HG02981 (cell line): ENCODE results near the gene CHSY3.
A peak's percentile ranks its signal among the peaks of the same experiment; 100 is the strongest.

Experiments
- ATAC-seq: cut with Tn5 transposase; IDR thresholded peaks from one replicate; pipeline ENCODE4 v1.9.1; 2021; ENCODE audit warnings: mild to moderate bottlenecking, moderate library complexity; ENCODE audit not compliant: unreplicated experiment

CHSY3 gene

DNA sequence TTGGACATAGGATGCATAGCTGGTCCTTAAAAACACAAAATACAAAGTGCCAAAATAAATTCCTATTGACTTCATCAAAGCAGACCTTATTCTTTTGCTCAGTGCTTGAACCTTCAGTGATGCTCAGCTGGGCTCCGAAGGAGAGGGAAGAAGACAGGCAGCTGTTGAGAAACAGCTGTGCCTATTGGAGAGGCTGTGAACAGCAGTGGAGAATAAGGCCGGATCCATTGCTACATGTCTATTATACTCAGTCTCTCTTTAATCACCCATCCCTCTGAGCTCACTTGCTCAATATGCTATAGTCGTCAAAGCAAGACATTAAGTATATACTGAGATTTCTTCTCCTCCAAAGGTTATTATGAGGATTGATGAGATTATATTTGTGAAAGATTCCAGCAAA is 174.4 kb downstream of the CHSY3 start:
- ATAC-seq, result no peak

DNA sequence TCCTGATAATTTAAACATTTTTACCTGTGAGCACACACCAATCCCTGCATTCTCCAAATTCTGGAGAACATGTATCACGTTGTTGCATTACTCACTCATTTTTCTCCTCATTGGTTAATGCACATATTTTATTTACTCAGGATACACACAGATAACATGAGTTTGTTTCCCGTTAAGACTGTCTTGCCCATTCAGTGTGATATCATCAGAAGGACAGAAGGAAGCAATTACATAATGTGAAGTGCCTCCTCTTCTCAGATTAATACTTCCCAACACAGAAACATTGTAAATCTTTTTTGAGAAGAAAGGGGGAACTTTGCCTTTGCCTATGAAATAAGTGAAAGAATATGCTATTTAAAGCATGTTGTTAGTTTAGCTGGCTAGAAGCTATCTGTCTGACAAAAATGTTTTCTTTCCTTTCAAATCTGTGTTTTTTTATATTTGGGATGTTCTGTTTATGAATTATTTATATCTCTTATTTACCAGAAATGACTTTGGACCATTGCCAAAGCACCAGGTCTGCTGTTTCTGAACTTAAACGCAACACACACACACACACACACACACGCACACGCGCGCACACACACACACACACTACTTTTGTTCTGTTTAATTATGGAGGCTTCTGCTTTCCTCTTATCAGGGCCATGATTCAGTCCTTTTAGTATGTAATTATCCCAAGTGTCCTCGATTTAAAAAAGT is 186.5 kb downstream of the CHSY3 start:
- no peak for ATAC-seq

DNA sequence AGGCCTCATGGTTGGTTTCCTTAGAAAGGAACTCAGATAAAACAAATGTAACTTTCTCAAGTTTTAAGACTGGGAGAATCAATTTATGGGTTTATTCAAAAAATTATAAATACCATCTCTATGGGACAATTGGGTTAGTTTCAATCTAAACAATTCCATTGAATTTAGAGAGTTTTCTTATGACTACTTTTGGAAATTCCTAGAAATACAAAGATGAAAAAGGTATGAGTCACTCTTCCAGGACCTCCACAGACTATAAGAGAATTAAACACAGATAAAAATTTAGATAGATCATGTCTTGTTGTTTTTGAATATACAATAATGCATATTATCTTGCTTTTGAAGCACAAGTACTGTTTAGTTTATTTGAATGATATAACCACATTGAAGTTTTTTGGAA is 188.7 kb downstream of the CHSY3 start:
- no peak for ATAC-seq

DNA sequence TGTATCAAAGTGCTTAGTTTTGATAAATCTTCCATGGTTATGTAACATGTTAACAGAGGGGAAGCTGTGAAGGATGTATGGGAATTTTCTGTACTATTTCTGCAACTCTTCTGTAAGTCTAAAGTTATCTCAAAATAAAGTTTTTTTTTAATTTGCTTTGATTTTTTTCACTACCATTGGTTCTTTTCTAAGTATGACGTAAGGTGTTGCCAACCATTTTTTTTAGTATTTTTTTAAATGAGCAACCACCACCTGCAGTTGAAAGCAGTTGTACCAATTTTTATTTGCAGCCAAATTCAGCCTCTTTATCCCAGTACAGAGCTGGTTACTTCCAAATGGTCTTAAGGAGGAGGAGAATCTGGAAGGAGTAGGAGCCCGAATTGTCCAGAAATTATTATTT is 192.2 kb downstream of the CHSY3 start:
- no peak for ATAC-seq

DNA sequence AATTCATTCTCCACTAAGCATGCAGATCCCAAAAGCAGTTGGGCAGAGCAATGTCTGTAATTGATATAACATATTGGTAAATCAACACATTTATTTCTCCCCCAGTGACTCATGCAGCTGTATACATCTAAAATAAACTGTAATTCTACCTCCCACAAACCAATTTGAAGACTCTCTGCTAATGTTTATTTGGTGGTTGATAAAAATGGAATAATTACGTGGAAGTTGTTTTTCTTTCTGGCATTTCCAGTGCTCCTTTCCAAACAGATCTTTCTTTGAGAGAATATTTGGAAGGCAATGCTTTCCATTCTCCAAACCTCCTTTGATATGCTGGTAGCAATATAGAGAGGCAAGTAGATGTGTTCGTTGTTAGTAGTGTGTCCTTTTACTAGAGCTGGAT is 194.7 kb downstream of the CHSY3 start:
- no peak for ATAC-seq

DNA sequence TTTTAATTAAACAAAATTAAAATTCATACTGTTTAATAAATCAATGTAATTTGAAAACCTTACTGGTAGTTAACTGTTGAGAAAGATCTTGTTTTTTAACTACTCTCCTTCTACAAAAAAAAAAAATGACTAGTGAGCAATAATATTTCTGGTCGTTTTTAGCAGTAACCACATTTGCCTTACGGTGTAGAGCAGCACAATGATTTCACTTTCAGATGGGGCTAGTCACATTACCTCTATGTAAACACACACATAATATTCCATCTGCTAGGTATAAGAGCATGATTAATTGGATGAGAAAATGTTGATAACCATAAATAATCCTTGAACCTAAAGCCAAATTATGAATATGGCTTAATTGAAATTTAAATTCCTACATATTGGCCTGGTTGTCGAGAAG is 198.1 kb downstream of the CHSY3 start:
- no peak for ATAC-seq

DNA sequence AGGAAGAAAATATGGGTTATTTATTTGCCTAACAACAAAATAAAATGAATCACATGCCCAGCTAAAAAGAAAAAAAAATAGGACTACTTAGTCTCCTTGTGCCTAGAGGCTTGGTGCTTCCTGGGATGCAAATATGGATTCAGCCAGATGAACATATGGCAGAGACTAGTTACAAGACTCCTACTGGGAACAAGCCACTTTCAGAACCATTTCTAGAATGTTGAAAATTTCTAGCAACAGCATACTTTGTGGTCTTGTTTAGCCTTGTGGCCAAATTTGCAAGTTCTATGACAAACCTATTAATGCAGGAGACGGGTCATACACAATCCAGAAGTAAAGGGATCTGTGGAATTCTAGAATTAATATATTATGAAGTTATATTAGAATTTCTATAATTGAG is 198.7 kb downstream of the CHSY3 start:
- ATAC-seq, result no peak

DNA sequence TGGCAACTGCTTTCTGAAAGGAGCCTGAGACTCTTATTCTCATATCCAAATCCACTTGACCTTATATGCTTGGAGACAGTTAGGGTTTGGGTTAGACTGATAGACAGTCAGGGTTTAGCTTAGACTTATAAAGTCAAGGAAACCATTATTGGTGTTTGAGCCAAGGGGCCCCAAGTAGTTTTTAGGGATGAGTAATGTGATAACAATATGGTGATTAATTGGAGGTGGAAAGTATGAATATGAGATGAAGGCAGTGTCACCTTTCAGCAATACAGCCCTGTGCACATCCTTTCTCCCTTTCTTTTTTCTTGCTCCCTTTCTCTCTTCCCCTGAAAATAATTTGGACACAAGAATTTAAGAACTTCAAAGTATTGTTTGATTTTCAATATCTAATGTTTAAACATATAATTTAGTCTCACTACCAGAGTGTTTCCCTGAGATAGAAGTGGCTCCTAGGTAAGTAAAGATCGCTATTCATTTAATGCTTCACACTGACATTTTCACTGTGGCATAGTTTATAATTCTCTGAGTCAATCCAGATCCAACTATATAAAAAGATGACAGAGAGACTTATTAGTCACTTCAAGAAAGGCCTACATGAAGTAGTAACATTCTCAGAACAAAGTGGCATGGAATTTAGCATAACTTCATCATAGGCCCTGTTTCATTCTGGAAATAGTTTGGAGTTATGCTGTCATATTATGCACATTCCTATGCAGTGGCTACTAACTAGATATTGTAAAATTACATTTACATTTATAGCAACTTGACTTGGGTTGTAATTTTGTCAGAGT is 200.8 kb downstream of the CHSY3 start:
- ATAC-seq, result no peak

DNA sequence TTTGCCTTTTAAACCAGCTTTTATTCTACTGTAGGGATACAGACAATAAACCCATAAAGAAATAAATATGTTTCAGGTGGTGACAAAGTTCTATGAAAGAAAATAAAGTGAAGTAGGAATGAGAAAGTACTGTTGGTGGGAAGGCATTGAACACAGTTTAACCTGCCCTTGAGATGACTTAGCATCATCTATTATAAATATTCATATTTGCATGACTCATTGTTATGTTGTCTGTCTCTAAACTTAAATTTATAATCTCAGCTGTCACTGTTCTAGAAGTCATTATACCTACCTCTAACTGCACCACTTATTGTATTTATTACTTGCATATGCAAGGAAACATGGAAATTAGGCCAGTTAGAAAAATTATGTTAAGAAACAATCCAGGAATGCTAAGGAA is 202.2 kb downstream of the CHSY3 start:
- ATAC-seq, result no peak

DNA sequence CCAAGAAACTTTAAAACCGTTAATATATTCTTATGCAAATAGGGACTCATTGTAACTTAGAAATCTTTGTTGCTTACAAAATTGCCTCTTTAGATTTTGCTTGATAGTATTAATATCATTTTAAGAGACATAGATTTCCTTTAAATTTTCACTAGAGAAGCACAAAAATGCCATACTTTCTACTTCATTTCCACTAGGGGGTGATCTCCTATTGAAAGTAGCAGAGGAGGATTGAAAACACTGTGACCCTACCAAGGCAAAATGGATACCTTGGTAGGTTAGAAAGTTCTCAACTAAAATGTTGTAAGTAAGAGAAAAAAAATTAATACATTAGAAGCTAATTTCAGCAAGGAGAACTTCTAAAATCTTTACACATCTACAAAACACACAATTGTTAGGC is 204.9 kb downstream of the CHSY3 start:
- ATAC-seq, result peak; percentile 57

DNA sequence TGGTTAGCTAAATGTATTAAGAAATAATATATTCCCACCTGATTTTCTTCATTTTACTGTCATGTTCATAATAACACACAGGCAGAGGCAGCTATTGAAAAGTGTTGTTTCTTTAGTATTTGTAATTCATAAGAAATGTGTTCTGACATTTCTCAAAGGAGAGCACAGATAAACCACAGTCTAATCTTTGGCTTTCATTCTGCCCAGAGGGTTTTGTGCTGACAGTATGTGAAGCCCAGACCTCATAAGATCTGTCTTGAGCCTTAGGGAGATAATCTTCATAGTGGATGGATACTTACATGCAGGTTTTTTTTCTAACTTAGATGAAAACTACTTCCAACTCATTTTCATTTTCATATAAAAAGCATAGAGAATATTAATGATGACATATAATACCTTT is 206.1 kb downstream of the CHSY3 start:
- ATAC-seq, result no peak

DNA sequence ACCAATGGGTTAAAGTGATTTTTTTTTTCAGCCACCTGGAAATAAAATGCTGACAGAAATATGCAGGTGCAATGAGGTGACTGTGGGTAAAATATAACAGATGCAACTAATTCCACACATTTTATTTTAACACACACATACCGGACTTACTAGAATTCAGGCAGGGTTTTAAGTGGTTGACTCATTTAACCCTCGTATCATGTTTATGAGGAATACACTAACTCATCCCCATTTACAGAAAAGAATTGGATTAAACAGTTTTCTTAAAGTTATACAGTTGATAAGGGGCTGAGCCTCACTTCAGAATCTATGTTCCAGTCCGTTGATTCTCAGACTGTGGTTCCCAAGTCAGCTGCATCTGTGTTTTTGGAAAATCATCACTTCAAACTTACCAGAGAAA is 207.5 kb downstream of the CHSY3 start:
- no peak for ATAC-seq

DNA sequence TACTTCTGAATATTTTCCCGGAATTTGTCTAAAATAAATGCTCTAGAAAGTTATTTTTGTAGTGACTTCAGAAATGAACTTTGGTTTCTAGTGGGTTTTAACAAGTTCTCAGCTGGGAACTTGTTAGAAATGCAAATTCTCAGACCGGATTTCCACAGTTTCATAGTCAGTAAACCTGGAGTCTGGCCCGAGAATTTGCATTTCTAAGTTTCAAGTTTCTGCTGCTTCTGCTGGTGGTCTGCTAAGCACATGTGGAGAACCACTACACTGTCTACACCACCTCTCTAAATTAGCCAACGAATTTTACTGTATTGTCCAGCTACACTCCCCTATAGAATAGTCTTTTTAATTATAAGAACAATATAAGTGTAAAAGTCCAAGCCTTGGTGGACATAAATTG is 208.0 kb downstream of the CHSY3 start:
- ATAC-seq, result peak; percentile 79

DNA sequence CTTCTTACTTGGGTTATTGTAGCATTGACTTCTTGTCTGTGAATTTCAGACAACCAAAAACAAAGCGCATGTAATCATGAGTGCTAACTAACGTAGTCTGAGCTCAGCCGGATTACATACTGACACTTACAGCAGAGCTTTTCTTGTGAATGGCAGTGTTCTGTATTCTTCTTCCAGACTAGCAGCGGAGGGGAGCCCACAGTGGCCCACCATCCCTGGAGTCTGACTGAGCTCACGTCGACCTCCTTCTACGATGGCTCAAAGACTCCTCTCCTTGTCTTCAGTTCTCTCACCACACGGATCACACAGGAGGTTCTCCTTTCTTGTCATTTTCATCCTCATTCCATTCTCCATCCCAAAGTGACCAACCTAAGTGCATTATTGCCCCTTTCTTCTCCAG is 211.4 kb downstream of the CHSY3 start:
- ATAC-seq, result no peak

DNA sequence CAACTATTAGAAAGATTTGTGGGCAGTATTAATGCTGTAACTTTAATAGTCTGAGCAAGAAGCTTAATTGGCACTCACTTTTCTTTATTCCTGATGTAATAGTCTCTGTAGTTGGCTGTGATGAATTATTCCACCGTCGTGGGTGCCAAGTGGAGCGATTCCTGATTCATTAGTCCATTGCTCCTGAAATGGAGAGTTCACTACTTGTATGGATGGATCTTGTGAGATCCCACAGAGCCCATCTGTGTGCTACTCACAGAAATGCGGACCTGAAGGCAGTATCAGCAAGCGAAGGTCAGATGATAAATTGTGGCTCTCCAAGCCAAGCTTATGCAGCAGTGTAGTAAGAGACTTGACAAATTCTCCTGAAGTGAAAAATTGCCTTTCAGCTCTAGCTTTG is 212.2 kb downstream of the CHSY3 start:
- no peak for ATAC-seq

DNA sequence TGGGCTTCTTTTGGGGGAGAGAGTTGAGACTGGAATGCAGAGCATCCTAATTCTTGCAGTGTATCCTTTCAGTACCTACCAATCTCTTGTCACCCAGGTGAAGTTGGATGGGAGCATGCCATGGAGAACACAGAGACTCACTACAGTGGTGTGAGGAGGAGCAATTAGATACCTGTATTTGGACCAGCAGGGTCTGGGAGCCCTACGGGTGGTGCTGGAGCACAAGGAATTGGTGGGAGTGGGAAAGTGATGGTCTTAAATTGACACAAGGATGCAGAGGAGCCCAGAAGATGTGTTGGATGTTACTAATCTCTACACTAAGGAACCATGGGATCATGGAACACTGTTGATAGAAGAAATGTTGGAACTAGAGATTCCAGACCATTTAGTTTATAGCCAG is 212.7 kb downstream of the CHSY3 start:
- no peak for ATAC-seq

DNA sequence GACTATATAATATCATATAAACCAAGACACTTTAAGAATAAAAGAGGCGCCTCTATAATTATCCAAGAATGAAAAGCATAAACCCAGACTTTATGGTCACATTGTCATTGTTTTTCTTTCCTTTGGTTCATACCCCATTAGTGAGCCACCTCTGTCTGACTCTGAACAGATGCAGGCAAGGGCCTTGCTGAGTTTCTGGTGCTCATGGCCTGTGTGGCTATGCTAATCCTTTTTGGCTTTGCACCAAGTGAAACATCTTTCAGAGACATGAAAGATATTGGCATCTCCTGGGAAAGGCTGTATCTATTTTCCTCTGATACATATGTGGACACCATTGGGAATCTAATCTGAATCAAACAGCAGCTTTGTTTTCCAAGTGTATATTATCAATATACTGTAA is 222.5 kb downstream of the CHSY3 start:
- no peak for ATAC-seq

DNA sequence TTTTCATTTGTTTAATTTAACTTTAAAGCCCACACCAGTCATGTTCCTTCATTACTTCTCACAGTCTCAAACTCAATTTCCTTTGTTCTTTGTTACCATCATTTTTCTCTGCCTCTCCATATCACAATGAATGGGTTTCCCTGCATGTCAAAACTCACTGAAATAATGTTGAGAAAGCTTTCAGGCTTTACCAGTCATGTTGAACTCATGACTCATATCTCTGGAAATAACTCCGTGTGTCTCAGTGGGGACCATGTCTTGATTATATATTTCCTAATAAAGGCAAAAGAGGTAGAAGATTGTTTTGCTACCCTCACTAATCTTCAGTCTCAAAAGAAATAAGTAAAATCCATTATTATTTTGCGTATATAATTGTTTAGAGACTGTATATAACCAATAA is 231.2 kb downstream of the CHSY3 start:
- no peak for ATAC-seq

DNA sequence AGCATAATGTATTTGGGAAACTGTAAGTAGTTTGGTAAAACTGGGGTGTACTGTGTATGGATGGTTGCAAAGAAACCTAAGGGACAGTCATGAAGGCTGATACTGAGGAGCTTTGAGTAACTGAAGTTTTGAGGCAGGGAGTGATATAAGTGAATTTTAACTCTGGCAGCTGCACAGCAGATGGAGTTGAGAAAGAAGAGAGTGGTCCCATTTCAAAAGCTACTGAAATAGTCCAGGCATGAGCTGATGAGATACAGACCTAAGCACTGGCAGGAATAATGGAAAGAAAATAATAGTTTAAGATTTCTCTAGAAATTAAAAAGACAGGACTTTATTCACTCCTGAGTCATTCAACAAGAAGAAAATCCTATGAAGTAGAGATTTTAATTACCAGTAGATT is 232.0 kb downstream of the CHSY3 start:
- ATAC-seq, result no peak

DNA sequence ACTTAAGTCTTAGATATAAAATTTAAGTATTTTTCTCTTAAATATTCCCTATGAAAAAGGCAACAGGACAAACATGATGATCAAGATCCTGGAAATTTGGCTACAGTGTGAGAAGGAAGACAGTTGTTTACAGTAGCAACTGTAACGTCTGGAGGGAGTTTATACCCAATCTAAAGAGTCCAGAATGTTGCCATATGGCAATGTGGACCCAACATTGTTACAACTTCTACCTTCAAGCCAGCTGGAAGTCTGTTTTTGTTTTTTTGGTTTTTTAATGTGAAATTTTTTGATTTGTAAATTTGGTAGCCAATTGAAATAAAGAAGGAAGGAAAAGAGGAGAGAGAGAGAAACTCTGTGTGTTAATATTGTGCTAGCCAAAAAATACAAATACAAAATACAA is 233.4 kb downstream of the CHSY3 start:
- ATAC-seq, result no peak

DNA sequence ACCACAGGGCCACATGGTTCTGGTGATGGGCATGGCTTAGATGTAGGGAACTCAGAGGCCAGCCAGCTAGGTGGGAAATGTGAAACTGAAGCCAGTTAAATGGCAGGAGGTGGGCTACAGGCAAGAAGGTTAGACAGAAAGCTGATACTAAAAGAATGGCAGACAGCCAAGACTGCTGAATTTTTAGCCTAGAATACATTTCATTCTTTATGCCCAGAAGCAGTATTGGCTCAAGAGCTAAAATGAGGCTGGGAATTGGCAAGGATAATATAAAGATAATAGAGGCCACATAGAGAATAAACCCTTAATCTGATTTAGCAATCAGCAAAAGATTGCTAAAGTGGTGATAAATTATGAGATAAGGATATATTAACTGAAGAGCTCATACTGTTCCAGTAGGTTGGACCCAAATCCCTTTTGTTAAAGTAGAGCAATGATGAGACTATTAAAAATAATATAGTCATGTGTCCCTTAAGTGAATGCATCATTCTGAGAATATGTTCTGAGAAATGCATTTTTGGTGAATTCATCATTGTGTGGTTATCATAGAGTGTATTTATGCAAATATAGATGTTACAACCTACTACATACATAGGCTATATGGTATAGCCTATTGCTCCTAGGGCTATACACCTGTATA is 234.3 kb downstream of the CHSY3 start:
- ATAC-seq, result no peak

DNA sequence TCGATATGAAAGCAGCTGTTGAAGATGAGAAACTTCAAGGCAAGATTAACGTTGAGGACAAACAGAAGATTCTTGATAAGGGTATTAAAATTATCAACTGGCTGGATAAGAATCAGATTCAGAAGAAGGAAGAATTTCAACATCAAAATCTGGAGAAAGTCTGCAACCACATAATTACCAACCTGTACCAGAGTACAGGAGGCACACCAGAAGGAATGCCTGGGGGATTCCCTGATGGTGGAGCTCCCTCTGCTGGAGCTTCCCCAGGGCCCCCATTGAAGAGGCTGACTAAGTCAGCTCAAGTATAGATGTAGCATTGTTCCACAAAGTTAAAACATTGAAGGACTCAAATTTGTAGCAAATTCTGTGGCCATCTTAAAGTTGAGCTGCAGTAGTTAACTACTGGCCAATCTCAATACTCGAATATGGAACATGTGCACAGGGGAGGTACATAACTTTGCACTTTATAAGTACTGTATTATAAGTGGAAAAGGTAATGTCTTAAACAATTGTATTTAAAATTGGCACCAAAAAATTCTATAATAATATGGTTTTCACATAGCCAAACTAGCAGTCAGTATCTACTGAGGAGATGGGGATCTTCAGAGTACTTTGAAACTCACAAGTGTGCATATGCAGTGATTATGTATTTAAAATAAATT is 237.5 kb downstream of the CHSY3 start:
- peak; percentile 68 for ATAC-seq
